PFSK-1 (cell line): ENCODE results near the gene DNAAF5.

Experiments
- POLR2AphosphoS5 ChIP-seq: IDR thresholded peaks from 2 replicates; pipeline ENCODE4 v1.6.1; 2012; ENCODE audit warnings: low read depth, mild to moderate bottlenecking, control low read depth, low read length, moderate library complexity
- SIN3A ChIP-seq: IDR thresholded peaks from 2 replicates; pipeline ENCODE4 v1.6.1; 2012; ENCODE audit warnings: mild to moderate bottlenecking, low read length, moderate library complexity, borderline replicate concordance; ENCODE audit not compliant: insufficient read depth
- TAF1 ChIP-seq: IDR thresholded peaks from 2 replicates; pipeline ENCODE4 v1.6.1; 2012; ENCODE audit warnings: low read length, control low read depth, borderline replicate concordance; ENCODE audit not compliant: insufficient read depth
- TF ChIP-seq, protein P1 (sequence below), 2 experiments: IDR thresholded peaks; 2 replicates each; pipeline versions ENCODE4 v1.6.1 to v1.8.0; 2011 to 2012; ENCODE audit warnings: low read depth in 2 of 2, low read length in 2 of 2, control low read depth in 1 of 2, inconsistent platforms in 1 of 2, mild to moderate bottlenecking in 1 of 2, moderate library complexity in 1 of 2; ENCODE audit not compliant: insufficient read depth in 1 of 2

- TF ChIP-seq POLR2AphosphoS5 (no peak), TAF1 (no peak), SIN3A (no peak)
- TF ChIP-seq, protein P1, sequence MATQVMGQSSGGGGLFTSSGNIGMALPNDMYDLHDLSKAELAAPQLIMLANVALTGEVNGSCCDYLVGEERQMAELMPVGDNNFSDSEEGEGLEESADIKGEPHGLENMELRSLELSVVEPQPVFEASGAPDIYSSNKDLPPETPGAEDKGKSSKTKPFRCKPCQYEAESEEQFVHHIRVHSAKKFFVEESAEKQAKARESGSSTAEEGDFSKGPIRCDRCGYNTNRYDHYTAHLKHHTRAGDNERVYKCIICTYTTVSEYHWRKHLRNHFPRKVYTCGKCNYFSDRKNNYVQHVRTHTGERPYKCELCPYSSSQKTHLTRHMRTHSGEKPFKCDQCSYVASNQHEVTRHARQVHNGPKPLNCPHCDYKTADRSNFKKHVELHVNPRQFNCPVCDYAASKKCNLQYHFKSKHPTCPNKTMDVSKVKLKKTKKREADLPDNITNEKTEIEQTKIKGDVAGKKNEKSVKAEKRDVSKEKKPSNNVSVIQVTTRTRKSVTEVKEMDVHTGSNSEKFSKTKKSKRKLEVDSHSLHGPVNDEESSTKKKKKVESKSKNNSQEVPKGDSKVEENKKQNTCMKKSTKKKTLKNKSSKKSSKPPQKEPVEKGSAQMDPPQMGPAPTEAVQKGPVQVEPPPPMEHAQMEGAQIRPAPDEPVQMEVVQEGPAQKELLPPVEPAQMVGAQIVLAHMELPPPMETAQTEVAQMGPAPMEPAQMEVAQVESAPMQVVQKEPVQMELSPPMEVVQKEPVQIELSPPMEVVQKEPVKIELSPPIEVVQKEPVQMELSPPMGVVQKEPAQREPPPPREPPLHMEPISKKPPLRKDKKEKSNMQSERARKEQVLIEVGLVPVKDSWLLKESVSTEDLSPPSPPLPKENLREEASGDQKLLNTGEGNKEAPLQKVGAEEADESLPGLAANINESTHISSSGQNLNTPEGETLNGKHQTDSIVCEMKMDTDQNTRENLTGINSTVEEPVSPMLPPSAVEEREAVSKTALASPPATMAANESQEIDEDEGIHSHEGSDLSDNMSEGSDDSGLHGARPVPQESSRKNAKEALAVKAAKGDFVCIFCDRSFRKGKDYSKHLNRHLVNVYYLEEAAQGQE (IDR thresholded peaks at IDR 0.05; ENCODE audit: insufficient read depth in 1 of 2, low read depth in 2 of 2, low read length in 2 of 2): no peak
Measured at GRCh38 chr7:747186-747585, 20.7 kb downstream of the DNAAF5 start.
